RKO (cell line): Measurements from ENCODE around the gene GCNT2.
"Not testable (repeated sequence)": the region's sequence is repeated elsewhere in the genome, so short reads cannot be mapped to it uniquely, and the experiment has no call there.

Experiments used
- DNase-seq: peaks from one replicate; pipeline ENCODE4 v3.0.0-alpha.2; 2016; ENCODE audit warnings: low spot score

The GCNT2 gene

GRCh38 chr6:10514049-10514780 lies 6.9 kb upstream of the GCNT2 start:
- no peak for DNase-seq

GRCh38 chr6:10516953-10517352 lies 4.2 kb upstream of the GCNT2 start:
- no peak for DNase-seq

GRCh38 chr6:10518557-10519407 lies 2.4 kb upstream of the GCNT2 start:
- peak; percentile 22 for DNase-seq

DNA sequence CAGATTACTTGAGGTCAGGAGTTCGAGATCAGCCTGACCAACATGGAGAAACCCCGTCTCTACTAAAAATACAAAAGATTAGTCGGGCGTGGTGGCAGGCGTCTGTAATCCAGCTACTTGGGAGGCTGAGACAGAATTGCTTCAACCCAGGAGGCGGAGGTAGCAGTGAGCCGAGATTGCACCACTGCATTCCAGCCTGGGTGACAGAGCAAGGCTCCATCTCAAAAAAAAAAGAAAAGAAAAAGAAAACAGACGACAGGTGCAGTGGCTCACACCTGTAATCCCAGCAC lies 1.8 kb upstream of the GCNT2 start:
- not testable (repeated sequence) for DNase-seq

GRCh38 chr6:10520468-10520867 lies 683 bp upstream of the GCNT2 start:
- DNase-seq: no peak

- DNase-seq: no peak
These were observed 1.9 kb downstream of the GCNT2 start for GRCh38 chr6:10522929-10523573.

DNA sequence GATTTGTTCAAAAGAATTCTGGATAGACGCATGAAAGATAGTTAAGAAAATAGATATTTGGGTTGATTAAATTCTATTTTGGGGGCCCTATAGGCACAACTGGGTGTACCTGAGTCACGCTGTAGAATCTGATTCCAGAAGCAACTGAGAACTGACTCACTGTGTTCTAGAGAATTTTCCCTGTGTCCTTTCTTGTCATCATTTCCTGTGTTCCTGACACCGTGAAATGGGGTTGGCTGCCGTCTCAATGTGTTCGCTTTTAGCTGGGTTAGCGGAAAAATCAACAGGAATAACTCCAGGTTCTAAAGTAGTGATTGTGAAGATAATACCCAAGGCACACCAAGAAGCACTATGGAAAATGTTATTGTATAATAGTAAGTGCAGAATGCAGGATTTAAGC lies 5.0 kb downstream of the GCNT2 start:
- peak; percentile 29 for DNase-seq

- no peak for DNase-seq
These were observed 7.2 kb downstream of the GCNT2 start for GRCh38 chr6:10528158-10528981.

DNA sequence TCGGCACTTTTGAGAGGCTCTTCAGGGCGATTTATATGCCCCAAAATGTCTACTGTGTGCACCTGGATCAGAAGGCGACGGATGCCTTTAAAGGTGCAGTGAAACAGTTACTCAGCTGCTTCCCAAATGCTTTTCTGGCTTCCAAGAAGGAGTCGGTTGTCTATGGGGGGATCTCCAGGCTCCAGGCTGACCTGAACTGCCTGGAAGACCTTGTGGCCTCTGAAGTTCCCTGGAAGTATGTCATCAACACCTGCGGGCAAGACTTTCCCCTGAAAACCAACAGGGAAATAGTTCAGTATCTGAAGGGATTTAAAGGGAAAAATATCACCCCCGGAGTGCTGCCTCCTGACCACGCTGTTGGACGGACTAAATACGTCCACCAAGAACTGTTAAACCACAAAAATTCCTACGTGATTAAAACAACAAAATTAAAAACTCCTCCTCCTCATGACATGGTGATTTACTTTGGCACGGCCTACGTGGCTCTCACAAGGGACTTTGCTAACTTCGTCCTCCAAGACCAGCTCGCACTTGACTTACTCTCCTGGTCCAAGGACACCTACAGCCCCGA lies 8.2 kb downstream of the GCNT2 start:
- no peak for DNase-seq

- DNase-seq: not testable (repeated sequence)
These were observed 8.8 kb downstream of the GCNT2 start for GRCh38 chr6:10529828-10530374.

- no peak for DNase-seq
These were observed 10.4 kb downstream of the GCNT2 start for GRCh38 chr6:10531503-10531902.

DNA sequence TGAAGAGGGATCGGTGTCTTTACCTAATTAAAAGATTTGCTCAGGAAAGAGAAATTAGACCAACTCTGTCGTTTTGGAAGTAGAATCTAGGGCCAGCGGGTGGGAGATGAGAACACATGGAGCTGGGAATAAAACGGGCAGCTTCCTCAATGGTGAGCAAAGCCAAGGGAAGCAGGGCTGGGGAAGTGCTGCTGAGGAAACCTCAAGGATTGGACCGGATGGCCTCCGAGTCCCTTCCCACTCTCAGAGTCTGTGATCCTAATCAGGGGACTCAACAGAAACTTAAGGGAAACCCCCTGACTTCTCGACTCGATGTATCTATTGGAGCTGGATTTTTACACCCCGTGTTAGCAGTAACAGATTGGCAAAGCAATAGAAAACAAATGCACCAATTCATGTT lies 10.8 kb downstream of the GCNT2 start:
- DNase-seq: no peak

DNA sequence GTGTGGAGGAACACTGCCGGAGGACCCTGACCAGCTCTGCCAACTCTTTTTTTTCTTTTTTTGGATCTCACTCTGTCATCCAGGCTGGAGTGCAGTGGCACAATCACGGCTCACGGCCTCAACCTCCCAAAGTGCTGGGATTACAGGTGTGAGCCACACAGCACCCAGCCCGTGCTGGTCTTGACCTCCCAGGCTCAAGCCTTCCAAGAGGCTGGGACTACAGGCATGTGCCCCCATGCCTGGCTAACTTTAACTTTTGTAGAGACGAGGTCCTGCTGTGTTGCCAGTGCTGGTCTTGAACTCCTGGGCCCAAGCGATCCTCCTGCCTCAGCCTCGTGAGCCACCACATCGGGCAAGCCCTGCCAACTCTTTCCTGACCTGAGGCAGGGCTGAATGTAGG lies 11.2 kb downstream of the GCNT2 start:
- no peak for DNase-seq

DNA sequence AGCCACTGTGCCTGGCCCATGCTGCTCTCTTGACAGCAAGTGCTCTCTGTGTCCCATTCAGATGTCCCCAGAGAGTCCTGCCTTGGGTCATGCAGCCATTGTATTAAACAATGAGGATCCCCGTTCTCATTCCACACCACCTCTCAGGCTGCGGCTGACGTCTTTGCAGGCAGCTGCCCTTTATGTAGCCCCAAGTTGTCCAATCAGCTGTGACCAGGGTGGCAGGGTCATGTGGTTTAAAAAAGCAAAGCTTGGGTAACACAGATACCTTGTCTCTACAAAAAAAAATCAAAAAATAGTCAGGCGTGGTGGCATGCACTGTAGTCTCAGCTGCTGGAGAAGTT lies 13.2 kb downstream of the GCNT2 start:
- no peak for DNase-seq

DNA sequence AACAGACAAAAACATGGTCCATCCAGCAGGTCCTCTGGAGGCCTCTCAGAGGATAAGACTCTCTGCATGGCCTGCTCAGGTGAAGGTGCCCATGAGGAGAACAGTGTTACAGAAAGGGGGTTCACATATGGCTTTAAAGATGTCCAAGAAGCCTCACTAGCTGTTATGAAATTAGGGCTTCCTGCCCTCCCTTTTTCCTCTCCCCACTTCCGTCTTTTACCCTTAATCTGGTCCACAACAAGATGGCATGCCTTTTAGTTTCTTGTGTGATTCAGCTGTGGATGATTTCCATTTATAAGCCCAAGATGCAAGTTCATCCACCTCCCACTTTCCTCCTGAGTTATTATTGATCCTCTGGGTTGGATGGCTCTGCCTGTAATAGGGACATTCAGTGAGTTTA lies 14.0 kb downstream of the GCNT2 start:
- no peak for DNase-seq

GRCh38 chr6:10537726-10538125 lies 16.6 kb downstream of the GCNT2 start:
- no peak for DNase-seq

GRCh38 chr6:10540073-10540746 lies 19.1 kb downstream of the GCNT2 start:
- DNase-seq: no peak

DNA sequence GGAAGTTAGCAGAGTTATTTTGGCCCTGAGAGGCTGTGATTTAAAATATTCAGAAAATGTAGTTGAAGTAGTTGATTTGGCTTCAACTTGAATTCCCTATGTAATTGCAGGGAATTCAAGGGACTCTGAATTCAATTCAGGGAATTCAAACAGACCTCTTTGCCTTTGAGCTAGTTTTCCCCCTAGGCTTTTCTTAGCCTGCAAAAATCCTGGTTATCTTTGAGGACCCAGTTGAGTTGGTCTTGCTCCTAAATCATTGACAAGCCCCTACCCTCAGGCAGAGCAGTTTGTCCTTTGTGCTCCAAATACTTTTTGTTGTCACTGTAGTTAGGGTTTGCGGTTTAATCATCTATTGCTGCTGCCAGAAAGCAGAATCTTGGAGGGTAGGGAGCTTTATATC lies 20.4 kb downstream of the GCNT2 start:
- no peak for DNase-seq

DNA sequence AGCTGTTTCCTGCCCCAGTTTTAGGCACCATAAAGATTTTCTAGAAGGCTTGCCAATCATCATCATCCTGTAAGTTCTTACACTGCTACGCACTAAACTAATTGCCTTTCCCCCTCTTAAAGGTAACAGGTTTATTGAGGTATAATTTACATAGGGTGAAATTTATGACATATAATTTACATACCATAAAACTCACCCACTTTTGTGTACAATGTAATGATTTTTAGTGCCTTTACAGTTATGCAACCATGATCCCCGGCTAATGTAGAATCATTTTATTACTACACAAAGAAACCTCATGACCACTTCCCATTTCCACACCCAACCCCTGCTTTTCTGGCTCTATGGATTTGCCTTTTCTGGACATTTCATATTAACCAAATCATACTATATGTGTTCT lies 21.1 kb downstream of the GCNT2 start:
- no peak for DNase-seq

DNA sequence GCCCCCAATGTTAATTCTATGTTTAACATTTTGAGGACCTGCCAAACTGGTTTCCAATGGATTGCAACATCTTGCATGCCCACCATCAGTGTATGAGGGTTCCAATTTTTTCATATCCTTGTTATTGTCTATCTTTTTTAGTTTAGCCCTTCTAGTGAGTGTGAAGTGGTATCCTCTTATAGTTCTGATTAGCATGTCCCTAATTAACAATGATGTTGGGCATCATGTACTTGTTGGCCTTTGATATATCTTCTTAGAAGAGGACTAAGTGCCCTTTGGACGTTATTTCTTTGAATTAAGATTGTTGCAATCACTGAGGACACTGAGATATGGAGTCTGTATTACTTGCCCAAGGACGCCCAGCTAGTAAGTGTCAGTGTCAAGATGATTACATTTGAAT lies 22.3 kb downstream of the GCNT2 start:
- no peak for DNase-seq

DNA sequence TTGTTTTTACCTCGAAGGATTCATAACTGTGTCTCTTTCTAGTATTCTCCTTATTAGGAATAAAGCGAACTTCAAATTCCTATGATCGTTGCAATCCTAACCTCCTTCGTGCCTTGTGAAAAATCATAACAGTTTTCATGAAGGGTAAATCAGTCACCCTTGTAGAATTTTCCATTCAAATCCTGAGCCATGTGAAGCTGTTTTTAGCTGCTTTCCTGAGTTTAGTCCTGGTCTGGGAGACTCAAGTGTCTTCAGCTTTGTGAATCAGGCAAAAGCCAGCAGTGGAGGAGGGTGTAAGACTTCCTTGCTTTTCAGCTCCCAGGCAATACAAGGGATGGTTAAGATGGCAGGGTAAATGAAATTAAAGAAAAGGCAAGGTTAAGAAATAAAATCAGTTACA lies 24.3 kb downstream of the GCNT2 start:
- DNase-seq: no peak
